Mesothelial cell of epicardium (in vitro differentiated cells): ENCODE measurements around the gene PRPF6. TPM values are rescaled to one million over a fixed set of nuclear protein-coding genes. Genes with fewer than 3 reads are reported as not detected.

ENCODE experiments used
- DNase-seq, 2 experiments: peaks; one replicate each; pipeline ENCODE4 v3.0.0; 2021; ENCODE audit warnings: low spot score in 2 of 2; ENCODE audit not compliant: unreplicated experiment in 2 of 2
- H3K27ac Mint-ChIP-seq: 2 replicates; pipeline ENCODE4 v1.8.0; 2021; ENCODE audit warnings: mixed read lengths
- H3K27me3 Mint-ChIP-seq: 2 replicates; pipeline ENCODE4 v1.8.0; 2021; ENCODE audit warnings: low read depth, mixed read lengths
- H3K36me3 Mint-ChIP-seq: 2 replicates; pipeline ENCODE4 v1.8.0; 2021; ENCODE audit warnings: mixed read lengths
- H3K4me1 Mint-ChIP-seq: 2 replicates; pipeline ENCODE4 v1.8.0; 2021; ENCODE audit warnings: mixed read lengths
- H3K4me3 Mint-ChIP-seq: 2 replicates; pipeline ENCODE4 v1.8.0; 2021; ENCODE audit warnings: mild to moderate bottlenecking, moderate library complexity, mixed read lengths
- H3K9me3 Mint-ChIP-seq: 2 replicates; pipeline ENCODE4 v1.8.0; 2021; ENCODE audit warnings: mixed read lengths
- total RNA-seq: library from RNA; stranded (reverse); gene quantifications from 3 replicates; pipeline ENCODE4 v1.2.1, GENCODE V29; 2021
- TF ChIP-seq, protein P1 (sequence below): fragments of 200-600 bp; sonication (generic); IDR thresholded peaks from one replicate; pipeline ENCODE4 v1.5.0; 2021; ENCODE audit warnings: antibody characterized with exemption; ENCODE audit not compliant: unreplicated experiment

The PRPF6 gene
- total RNA-seq, 1 donor from 2014 or later = 65.9 TPM

DNA sequence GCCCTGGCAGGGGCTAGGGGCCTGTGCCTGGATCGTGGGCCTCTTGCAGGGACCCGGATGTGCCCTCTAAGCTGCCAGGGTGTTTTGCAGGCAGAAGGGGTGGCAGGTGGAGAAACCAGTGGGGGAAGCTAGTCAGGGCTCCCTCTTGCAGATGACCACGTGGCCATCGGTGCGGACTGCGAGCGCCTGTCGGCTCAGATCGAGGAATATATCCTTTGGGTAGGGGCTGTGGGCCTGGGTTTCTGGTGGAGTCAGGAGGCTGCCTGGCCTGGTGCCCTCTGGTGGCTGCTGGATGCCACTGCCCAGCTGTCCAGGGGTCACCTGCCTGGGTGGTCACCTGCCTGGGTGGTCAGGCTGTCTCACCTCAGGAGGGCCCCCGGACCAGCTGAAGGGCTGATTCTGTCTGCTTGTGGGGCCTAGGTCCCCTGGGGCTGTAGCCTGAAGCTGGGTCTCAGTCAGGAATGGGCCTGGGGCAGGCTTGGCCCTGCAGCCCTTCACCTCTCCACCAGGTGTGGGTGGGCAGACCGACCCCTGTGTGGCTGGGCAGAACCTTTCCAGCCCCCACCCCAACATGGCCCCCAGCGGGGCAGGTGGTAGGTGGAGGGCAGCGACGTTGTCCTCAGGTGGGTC is 88.8 kb downstream of the PRPF6 start:
- DNase-seq = no peak
- Mint-ChIP-seq H3K4me3 (no peak overlapping the region), H3K27ac (no peak overlapping the region), H3K27me3 (no peaks in the 10 kb centered on the region), H3K9me3 (no peaks in the 10 kb centered on the region), H3K4me1 (peaks cover 5% of the 10 kb centered on the region), H3K36me3 (no peaks in the 10 kb centered on the region)
- TF ChIP-seq, protein P1, sequence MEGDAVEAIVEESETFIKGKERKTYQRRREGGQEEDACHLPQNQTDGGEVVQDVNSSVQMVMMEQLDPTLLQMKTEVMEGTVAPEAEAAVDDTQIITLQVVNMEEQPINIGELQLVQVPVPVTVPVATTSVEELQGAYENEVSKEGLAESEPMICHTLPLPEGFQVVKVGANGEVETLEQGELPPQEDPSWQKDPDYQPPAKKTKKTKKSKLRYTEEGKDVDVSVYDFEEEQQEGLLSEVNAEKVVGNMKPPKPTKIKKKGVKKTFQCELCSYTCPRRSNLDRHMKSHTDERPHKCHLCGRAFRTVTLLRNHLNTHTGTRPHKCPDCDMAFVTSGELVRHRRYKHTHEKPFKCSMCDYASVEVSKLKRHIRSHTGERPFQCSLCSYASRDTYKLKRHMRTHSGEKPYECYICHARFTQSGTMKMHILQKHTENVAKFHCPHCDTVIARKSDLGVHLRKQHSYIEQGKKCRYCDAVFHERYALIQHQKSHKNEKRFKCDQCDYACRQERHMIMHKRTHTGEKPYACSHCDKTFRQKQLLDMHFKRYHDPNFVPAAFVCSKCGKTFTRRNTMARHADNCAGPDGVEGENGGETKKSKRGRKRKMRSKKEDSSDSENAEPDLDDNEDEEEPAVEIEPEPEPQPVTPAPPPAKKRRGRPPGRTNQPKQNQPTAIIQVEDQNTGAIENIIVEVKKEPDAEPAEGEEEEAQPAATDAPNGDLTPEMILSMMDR = peak; percentile 56

- TF ChIP-seq, protein P1 = no peak
- Mint-ChIP-seq H3K27me3 (no peaks in the 10 kb centered on the region), H3K36me3 (no peaks in the 10 kb centered on the region), H3K9me3 (no peaks in the 10 kb centered on the region), H3K4me1 (peaks cover 2% of the 10 kb centered on the region), H3K27ac (no peak overlapping the region), H3K4me3 (no peak overlapping the region)
- DNase-seq = no peak
Observed at GRCh38 chr20:64070244-64070993, 89.5 kb downstream of the PRPF6 start.

GRCh38 chr20:64071341-64072332 is 90.7 kb downstream of the PRPF6 start:
- no peaks in the 10 kb centered on the region for H3K36me3 Mint-ChIP-seq
- H3K4me1 Mint-ChIP-seq = no peaks in the 10 kb centered on the region
- H3K9me3 Mint-ChIP-seq = no peaks in the 10 kb centered on the region
- TF ChIP-seq, protein P1 = no peak
- DNase-seq = no peak
- no peaks in the 10 kb centered on the region for H3K27me3 Mint-ChIP-seq
- no peak overlapping the region for H3K4me3 Mint-ChIP-seq
- H3K27ac Mint-ChIP-seq = no peak overlapping the region

GRCh38 chr20:64072498-64073063 is 91.6 kb downstream of the PRPF6 start:
- no peak overlapping the region for H3K4me3 Mint-ChIP-seq
- no peaks in the 10 kb centered on the region for H3K4me1 Mint-ChIP-seq
- H3K27me3 Mint-ChIP-seq = no peaks in the 10 kb centered on the region
- no peaks in the 10 kb centered on the region for H3K9me3 Mint-ChIP-seq
- TF ChIP-seq, protein P1 = no peak
- H3K27ac Mint-ChIP-seq = no peak overlapping the region
- DNase-seq = no peak
- H3K36me3 Mint-ChIP-seq = no peaks in the 10 kb centered on the region

DNA sequence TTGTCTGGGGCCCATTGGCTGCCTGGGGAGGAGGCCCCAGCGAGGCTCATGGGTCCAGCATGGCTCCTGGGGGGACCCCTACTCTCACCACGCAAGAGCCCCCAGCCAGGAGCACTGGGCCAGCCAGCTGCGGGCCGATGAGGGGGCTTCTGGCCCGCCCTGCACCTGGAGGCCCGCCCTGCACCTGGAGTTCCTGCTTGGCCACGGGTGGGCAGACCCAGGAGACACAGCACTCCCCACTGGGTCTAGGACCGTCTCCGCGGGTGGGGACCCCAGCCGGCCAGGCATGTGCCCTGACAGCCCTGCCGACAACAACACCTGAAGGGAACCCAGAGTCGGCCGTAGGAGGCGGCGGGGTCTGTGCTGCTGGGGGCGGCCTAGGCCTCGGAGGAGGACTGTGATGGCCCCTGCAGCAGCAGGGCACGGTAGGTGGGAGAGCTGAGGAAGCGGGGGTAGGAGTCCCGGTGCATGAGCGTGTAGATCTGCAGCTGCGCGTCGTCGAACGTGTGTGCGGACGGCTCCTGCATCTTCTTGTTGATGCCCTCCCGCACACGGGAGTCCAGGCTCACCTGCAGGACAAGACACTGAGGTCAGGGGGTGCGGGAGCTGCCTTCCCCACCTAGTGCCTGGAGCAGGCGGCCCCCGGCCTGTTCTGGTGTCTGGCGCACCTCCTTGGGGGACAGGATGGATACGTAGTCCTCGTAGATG is 92.7 kb downstream of the PRPF6 start:
- H3K4me1 Mint-ChIP-seq = peaks cover under 1% of the 10 kb centered on the region
- no peak for DNase-seq
- no peaks in the 10 kb centered on the region for H3K9me3 Mint-ChIP-seq
- H3K27me3 Mint-ChIP-seq = no peaks in the 10 kb centered on the region
- TF ChIP-seq, protein P1 = no peak
- no peaks in the 10 kb centered on the region for H3K36me3 Mint-ChIP-seq
- H3K4me3 Mint-ChIP-seq = no peak overlapping the region
- no peak overlapping the region for H3K27ac Mint-ChIP-seq
